HepG2 (cell line): Measurements from ENCODE around the gene TMEM45A. TPM values are rescaled to one million over a fixed set of nuclear protein-coding genes. Genes with fewer than 3 reads are reported as not detected.

Experiments
- ATAC-seq: fragments of 200-7000 bp; cut with Tn5 transposase; 3 replicates; pipeline ENCODE4 v1.9.1; 2020; ENCODE audit warnings: mild to moderate bottlenecking, moderate library complexity
- BruUV-seq: library from RNA; stranded (reverse); fragments of 400-500 nt; replicated peaks from 2 replicates; lab custom pipeline; 2021; lab: Mats Ljungman, UMichigan
- CTCF ChIA-PET: fragments of 300-600 bp; formaldehyde crosslinking; extraction: SDS; loops from one replicate; lab custom pipeline; 2021; ENCODE audit warnings: low total read pairs, inconsistent platforms, low intra/inter-chr PET ratio; lab: Yijun Ruan, JAX
- POLR2A ChIA-PET: fragments of 350-600 bp; sonication (Branson Sonifier 250); formaldehyde crosslinking; loops from one replicate; lab custom pipeline; 2020; ENCODE audit warnings: antibody characterized with exemption, inconsistent platforms; lab: Yijun Ruan, JAX
- DNase-seq: peaks from one replicate; pipeline ENCODE4 v3.0.0-alpha.2; 2015; ENCODE audit warnings: low spot score
- FAIRE-seq: peaks from 3 replicates; lab custom pipeline; 2011; peaks lifted over from hg19 to GRCh38; lab: Jason Lieb, UNC
- H2AFZ ChIP-seq: one replicate; pipeline ENCODE4 v1.6.1; 2011; ENCODE audit warnings: low read length, inconsistent platforms
- H3K27ac ChIP-seq: fragments of 300-600 bp; 3 replicates; pipeline ENCODE4 v1.8.0; 2011; ENCODE audit warnings: mixed run types, mild to moderate bottlenecking, mixed read lengths, low read length, inconsistent platforms; ENCODE audit not compliant: insufficient read depth; ENCODE audit errors: extremely low read length
- H3K27me3 ChIP-seq, 2 experiments: fragments of 200-600 bp in 1 of 2; 2 replicates in 1 of 2; 3 replicates in 1 of 2; pipeline versions ENCODE4 v1.6.0 to v1.8.0; 2011; ENCODE audit warnings: low read length in 2 of 2, mild to moderate bottlenecking in 2 of 2, moderate library complexity in 2 of 2, inconsistent platforms in 1 of 2; ENCODE audit not compliant: insufficient read depth in 2 of 2, control insufficient read depth in 1 of 2
- H3K36me3 ChIP-seq, 2 experiments: fragments of 200-600 bp in 1 of 2; replicated peaks in 1 of 2; 2 replicates in 1 of 2; 3 replicates in 1 of 2; pipeline versions ENCODE4 v1.5.1 to v1.8.0; 2011; ENCODE audit warnings: low read length in 2 of 2, inconsistent platforms in 1 of 2; ENCODE audit not compliant: insufficient read depth in 2 of 2, control insufficient read depth in 1 of 2
- H3K4me1 ChIP-seq: 2 replicates; pipeline ENCODE4 v1.5.1; 2012; ENCODE audit warnings: low read length, inconsistent platforms; ENCODE audit not compliant: insufficient read depth
- H3K4me2 ChIP-seq: 2 replicates; pipeline ENCODE4 v1.6.0; 2011; ENCODE audit warnings: low read depth, low read length, inconsistent platforms
- H3K4me3 ChIP-seq, 3 experiments: fragments of 200-600 bp in 1 of 3; sonication (generic), shearing (Covaris generic) in 1 of 3; replicated peaks in 1 of 3; 2 replicates each; pipeline ENCODE4 v1.5.1; 2011 to 2016; ENCODE audit warnings: low read length in 3 of 3, inconsistent platforms in 2 of 3, low read depth in 2 of 3, mild to moderate bottlenecking in 2 of 3, control low read depth in 1 of 3, mixed read lengths in 1 of 3; ENCODE audit not compliant: insufficient read depth in 1 of 3
- H3K79me2 ChIP-seq: one replicate; pipeline ENCODE4 v1.6.1; 2011; ENCODE audit warnings: low read length, inconsistent platforms; ENCODE audit not compliant: insufficient read depth
- H3K9ac ChIP-seq: 2 replicates; pipeline ENCODE4 v1.6.0; 2011; ENCODE audit warnings: mild to moderate bottlenecking, low read depth, low read length, inconsistent platforms; ENCODE audit not compliant: insufficient read depth
- H3K9me3 ChIP-seq: 2 replicates; pipeline ENCODE4 v1.5.1; 2012; ENCODE audit warnings: mild to moderate bottlenecking, low read length
- H4K20me1 ChIP-seq: 2 replicates; pipeline ENCODE4 v1.6.0; 2011; ENCODE audit warnings: inconsistent platforms, mild to moderate bottlenecking, low read length, moderate library complexity; ENCODE audit not compliant: insufficient read depth
- ARNT2 ChIP-seq: sonication (generic); formaldehyde crosslinking; IDR thresholded peaks from 2 replicates; pipeline ENCODE4 v1.8.0; 2022; ENCODE audit warnings: mild to moderate bottlenecking, low read depth, missing genetic modification reagents, moderate library complexity
- CREM ChIP-seq, 2 experiments: sonication (generic) in 1 of 2; formaldehyde crosslinking in 1 of 2; IDR thresholded peaks; 2 replicates each; pipeline versions ENCODE4 v1.4.0 to v1.6.1; 2016 to 2020; ENCODE audit warnings: antibody characterized with exemption in 1 of 2, mild to moderate bottlenecking in 1 of 2, missing genetic modification reagents in 1 of 2
- EED ChIP-seq: sonication (generic); formaldehyde crosslinking; IDR thresholded peaks from 2 replicates; pipeline ENCODE4 v1.5.0; 2020; ENCODE audit warnings: mild to moderate bottlenecking, missing genetic modification reagents
- FOXO4 ChIP-seq: sonication (generic); formaldehyde crosslinking; conservative IDR thresholded peaks from 2 replicates; pipeline ENCODE4 v1.8.1; 2023; ENCODE audit warnings: missing genetic modification reagents
- KAT7 ChIP-seq: IDR thresholded peaks from 2 replicates; pipeline ENCODE4 v1.6.1; 2018; ENCODE audit warnings: borderline replicate concordance, missing compliant biosample characterization
- KLF16 ChIP-seq, 2 experiments: sonication (generic) in 1 of 2; formaldehyde crosslinking in 1 of 2; IDR thresholded peaks; 2 replicates each; pipeline versions ENCODE4 v1.6.1 to v1.8.0; 2016 to 2023; ENCODE audit warnings: missing genetic modification reagents in 2 of 2, missing compliant biosample characterization in 1 of 2
- MLX ChIP-seq: IDR thresholded peaks from 2 replicates; pipeline ENCODE4 v1.6.1; 2016
- TFDP1 ChIP-seq: IDR thresholded peaks from 2 replicates; pipeline ENCODE4 v1.6.1; 2016; ENCODE audit warnings: missing compliant biosample characterization, missing genetic modification reagents, borderline replicate concordance
- ZC3H13 ChIP-seq: sonication (generic); formaldehyde crosslinking; IDR thresholded peaks from 2 replicates; pipeline ENCODE4 v1.8.1; 2023; ENCODE audit warnings: mild to moderate bottlenecking, missing genetic modification reagents, moderate library complexity
- ZNF143 ChIP-seq: sonication (generic); formaldehyde crosslinking; IDR thresholded peaks from 2 replicates; pipeline ENCODE4 v1.4.0; 2020; ENCODE audit warnings: missing genetic modification reagents
- ZNF335 ChIP-seq: sonication (generic); formaldehyde crosslinking; IDR thresholded peaks from 2 replicates; pipeline ENCODE4 v1.4.0; 2020; ENCODE audit warnings: missing genetic modification reagents
- ZNF609 ChIP-seq: sonication (generic); formaldehyde crosslinking; IDR thresholded peaks from 2 replicates; pipeline ENCODE4 v1.4.0; 2020; ENCODE audit warnings: mild to moderate bottlenecking, missing genetic modification reagents, borderline replicate concordance
- ZNF781 ChIP-seq: sonication (generic); formaldehyde crosslinking; IDR thresholded peaks from 2 replicates; pipeline ENCODE4 v1.5.1; 2020; ENCODE audit warnings: borderline replicate concordance, mild to moderate bottlenecking, missing genetic modification reagents; ENCODE audit errors: not compliant biosample characterization
- ZSCAN21 ChIP-seq: sonication (generic); formaldehyde crosslinking; IDR thresholded peaks from 2 replicates; pipeline ENCODE4 v1.8.0; 2022; ENCODE audit warnings: mild to moderate bottlenecking, missing genetic modification reagents, moderate library complexity, borderline replicate concordance
- WGBS: methylation state at CpG from one replicate; pipeline ENCODE4 v1.1.6; 2017; ENCODE audit warnings: low lambda C conversion rate; 5-methylcytosine and 5-hydroxymethylcytosine counted together
- in situ Hi-C: cut with HindIII; loops from 2 replicates; pipeline ENCODE4 v1.10.0; 2017; ENCODE audit warnings: low pct_unique_long_range_greater_than_20kb; ENCODE audit not compliant: extremely low pct_ligation_motif_present
- intact Hi-C: fragments of 100-400 bp; cut with micrococcal nuclease; formaldehyde crosslinking; loops from one replicate; pipeline ENCODE4 v1.10.0; 2022; ENCODE audit not compliant: unreplicated experiment
- polyA plus RNA-seq, 8 experiments: library from polyadenylated mRNA; depleted of rRNA in 3 of 8; stranded (reverse) in 7 of 8; unstranded in 1 of 8; fragments of >200 nt; fragmentation: Illumina TruSeq in 4 of 8; extraction: Trizol in 4 of 8; gene quantifications; 2 replicates each; pipeline versions ENCODE4 v1.2.1 to v1.2.3, GENCODE V29; 2011 to 2016; ENCODE audit warnings: low read depth in 4 of 8, missing spikeins in 1 of 8, mixed read lengths in 1 of 8; ENCODE audit not compliant: insufficient read depth in 1 of 8
- total RNA-seq, 5 experiments: library from RNA; depleted of rRNA; stranded (reverse); fragments of >200 nt; fragmentation: Illumina TruSeq; extraction: Trizol; gene quantifications; 2 replicates each; pipeline ENCODE4 v1.2.3, GENCODE V29; 2016; ENCODE audit warnings: low read depth in 1 of 5

The TMEM45A gene
- total and polyA plus RNA-seq, 2 of the 13 experiments (the other 11 are each of a cell fraction or from before 2014, with no cell fraction given) = 14.8 to 38.5 TPM

- FAIRE-seq = no peak
- no peak overlapping the region for H3K4me3 ChIP-seq
- TF ChIP-seq EED (CRISPR knock-in tag) (no peak), ZNF609 (no peak), ARNT2 (CRISPR knock-in tag) (no peak), TFDP1 (CRISPR knock-in tag) (no peak), ZNF781 (CRISPR knock-in tag) (no peak), MLX (CRISPR knock-in tag) (no peak), CREM (IDR thresholded peaks at IDR 0.05) (no peak), CREM (CRISPR knock-in tag; IDR thresholded peaks at IDR 0.05) (no peak), KAT7 (CRISPR knock-in tag) (no peak), ZC3H13 (no peak), ZSCAN21 (no peak), ZNF143 (CRISPR knock-in tag) (no peak), KLF16 (CRISPR knock-in tag; IDR thresholded peaks at IDR 0.05) (no peak), ZNF335 (CRISPR knock-in tag) (no peak), FOXO4 (CRISPR knock-in tag) (no peak)
- H3K79me2 ChIP-seq = no peaks in the 10 kb centered on the region
- ATAC-seq = no peak
- in situ Hi-C loops (no loop called here), intact Hi-C loops (no loop called here)
- POLR2A ChIA-PET = no interaction called here
- H3K4me1 ChIP-seq = peaks cover 8% of the 10 kb centered on the region; the same call in 1 of the 2 replicates
- CTCF ChIA-PET = no interaction called here
- H4K20me1 ChIP-seq = no peaks in the 10 kb centered on the region
- H3K27me3 ChIP-seq = no peaks in the 10 kb centered on the region
- no peak overlapping the region for H3K27ac ChIP-seq
- no peak overlapping the region for H3K4me2 ChIP-seq
- H2AFZ ChIP-seq = no peak overlapping the region
- no TSS peak for BruUV-seq
- no peak overlapping the region for H3K9ac ChIP-seq
- peaks cover 0 to 9% of the 10 kb centered on the region in 2 experiments; a peak in 1 of 5 replicates for H3K36me3 ChIP-seq
- DNase-seq = peak; percentile 24
- no peaks in the 10 kb centered on the region for H3K9me3 ChIP-seq
- 79% methylated on average over 2 of the region's 2 CpGs for WGBS
Measured at GRCh38 chr3:100536093-100536492, 43.7 kb downstream of the TMEM45A start.
